Measurements from ENCODE around the gene MSI1.

MSI1 gene

DNA sequence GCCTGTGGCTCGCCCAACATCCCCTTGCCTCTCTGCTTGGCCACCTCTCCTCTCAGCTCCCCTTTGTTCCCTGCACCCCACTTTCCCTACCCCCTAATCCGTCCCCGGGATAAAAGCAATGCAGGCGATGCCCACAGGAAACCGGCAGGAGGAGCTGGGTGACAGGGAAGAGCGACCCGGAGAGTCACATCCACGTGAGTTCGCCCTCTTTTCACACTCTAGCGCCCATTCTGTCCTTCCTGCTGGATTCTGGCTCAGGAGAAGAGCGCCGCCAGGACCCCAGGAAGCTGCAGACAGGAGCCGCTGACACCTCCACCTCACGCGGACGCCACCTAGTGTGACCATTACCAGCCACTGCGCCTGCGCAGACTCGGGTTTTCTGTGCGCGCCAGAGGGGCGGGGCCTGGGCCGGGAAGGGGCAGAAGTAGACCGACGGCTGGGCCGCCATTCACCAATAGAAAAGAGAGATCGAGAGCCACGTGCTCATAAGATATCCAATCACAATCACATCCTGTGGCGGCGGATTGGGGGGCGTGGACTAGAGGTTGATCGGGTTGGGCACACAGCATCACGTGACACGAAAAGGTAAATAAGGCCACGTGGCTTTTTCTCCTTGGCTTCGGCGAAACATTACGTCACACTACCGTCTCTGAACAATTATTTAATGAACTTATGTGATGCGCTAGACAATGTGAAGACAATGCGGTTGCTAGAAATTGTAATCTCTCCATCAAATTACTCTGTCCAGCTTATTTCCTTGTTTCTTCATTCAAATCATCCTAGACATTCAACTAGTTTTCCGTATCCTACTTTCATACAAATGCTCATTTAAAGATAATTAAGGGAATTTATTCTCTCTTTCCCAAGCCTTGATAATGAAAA lies 51.5 kb downstream of the MSI1 start:
- DNase-seq, result peak; percentile 100

DNA sequence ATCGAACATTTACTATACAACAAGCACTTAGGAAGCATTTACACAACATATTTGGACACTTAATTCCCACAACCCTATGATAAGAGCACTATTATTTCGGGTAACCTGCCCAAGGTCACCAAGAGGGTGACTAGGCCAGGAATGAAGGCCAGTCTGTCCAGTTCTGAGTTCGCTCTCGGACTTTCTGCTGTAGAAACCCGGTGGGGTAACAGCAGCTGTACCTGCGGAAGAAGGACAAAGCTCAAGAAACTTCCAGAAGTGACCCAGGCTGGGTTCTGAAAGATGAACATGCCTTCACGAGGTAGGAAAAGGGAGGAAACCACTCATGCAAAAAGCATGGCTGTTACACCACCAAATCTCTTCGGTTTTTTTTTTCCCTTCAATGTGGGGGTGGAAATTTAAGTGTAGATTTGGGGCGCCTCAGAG lies 52.2 kb downstream of the MSI1 start:
- no peak for DNase-seq

DNA sequence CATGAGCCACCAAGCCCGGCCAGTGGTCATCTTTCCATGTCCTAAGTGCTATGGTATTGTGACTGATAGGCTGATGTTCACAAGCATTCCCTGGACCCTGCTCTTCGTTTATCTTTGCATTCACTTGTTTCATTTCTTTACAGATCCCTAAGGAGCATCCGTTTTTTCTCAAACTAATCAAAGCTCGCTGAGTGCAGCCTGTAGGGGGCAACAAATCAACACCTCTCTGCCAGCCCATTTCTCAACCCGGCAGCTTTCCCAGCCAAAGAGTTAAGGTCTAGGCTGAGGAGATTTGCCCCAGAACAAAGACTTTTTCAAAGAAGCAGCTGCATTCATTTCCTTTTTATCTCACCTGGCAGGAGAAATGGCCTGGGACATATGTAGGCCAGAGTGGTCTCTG lies 54.7 kb downstream of the MSI1 start:
- DNase-seq, result no peak

DNA sequence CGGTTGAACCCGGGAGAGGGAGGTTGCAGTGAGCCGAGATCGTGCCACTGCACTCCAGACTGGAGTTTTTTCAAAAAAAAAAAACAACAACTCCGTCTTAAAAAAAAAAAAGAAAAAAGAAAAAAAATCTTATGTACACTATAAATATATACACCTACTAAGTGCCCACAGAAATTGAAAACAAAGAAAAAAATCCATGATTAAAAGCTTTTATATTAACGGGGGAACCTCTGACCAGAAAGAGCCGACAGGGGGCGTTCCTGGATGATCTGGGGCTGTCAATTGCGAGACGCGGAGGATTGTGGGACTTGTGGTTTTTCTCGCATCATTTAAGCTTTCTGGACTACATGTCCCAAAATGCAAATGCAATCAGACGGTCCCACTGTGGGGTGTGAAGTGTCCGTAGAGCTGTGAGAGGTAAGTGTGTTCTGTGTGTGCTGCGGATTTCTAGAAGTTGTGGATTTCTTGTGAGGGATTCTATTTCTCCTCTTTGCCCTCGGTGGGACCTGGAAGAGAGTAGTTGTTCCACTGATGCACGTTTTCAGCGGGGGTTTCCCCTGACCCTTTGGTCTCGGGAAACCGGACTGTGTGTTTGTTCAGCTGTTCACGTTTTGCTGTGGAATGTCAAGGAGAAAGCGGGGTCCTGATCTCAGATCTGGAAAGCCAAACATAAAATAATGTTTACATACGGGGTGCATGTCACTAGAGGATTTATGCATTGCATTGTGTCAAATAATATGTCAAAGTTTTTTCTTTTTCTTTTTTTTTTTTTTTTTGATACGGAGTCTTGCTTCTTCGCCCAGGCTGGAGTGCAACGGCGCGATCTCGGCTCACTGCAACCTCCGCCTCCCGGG lies 66.8 kb downstream of the MSI1 start, which contains the start of gene SIRT4:
SIRT4 (plus strand) TSS at position 360 of the 854 bp plus-strand sequence. CDS start 1,241 bp downstream, outside the sequence.
- DNase-seq, result peak; percentile 93

DNA sequence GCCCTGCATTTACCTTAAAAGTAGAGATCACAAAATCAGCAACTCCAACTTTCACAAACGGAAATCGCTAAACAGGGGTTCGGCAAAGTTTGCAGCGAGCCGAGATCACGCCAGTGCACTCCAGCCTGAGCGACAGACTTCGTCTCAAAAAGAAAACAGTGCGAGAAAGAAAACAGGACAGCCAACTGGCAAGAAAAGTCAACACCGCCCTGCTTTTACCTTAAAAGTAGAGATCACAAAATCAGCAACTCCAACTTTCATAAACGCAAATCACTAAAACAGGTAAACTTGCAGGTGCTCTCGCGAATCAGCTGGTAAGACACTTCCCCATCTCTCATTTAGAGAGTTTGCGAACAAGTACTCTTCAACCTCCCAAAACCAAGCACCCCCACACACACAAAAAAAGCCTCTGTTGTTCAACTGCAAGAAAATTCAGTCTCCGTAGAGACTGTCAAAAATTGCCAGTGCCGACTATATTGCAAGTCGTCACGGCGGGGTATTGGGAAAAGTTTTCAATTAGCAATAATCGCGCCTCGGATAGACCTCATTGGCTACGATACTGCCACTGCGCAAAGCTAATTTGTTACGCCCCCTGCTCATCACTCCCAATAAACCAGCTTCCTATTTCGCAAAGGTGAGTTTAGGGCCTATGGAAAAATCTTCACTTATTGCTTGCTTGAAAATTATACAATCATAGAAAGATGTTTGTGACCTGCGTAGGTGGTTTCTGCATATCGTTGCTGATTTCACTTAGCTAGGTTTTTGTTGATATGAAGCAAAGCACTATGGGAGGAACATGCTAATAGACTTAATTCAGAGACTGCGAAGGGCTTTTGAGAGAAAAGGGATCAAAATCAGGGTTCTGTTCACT lies 76.1 kb downstream of the MSI1 start, which contains the start of gene RNU4-1:
RNU4-1 (minus strand) TSS at position 577 of the 871 bp plus-strand sequence.
- peak; percentile 70 for DNase-seq

DNA sequence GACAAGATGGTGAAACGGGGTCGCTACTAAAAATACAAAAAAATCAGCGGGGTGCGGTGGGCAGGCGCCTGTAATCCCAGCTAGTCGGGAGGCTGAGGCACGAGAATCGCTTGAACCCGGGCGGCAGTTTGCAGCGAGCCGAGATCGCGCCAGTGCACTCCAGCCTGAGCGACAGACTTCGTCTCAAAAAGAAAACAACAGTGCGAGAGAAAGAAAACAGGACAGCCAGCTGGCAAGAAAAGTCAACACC lies 76.6 kb downstream of the MSI1 start:
- no peak for DNase-seq

Data from CD4-positive, alpha-beta T cell treated with Interleukin-6 for 4 hours (primary cell).